Mesodermal cell (in vitro differentiated cells): ENCODE measurements around the gene COL6A2.

Experiments used
- H3K27ac ChIP-seq: 2 replicates; pipeline ENCODE4 v1.7.0; 2013; ENCODE audit warnings: mild to moderate bottlenecking, low read depth, low read length, moderate library complexity; ENCODE audit not compliant: severe bottlenecking
- H3K36me3 ChIP-seq: 2 replicates; pipeline ENCODE4 v1.7.1; 2013; ENCODE audit warnings: mild to moderate bottlenecking, low read length, moderate library complexity; ENCODE audit not compliant: control insufficient read depth, insufficient read depth
- H3K4me1 ChIP-seq: one replicate; pipeline ENCODE4 v1.7.1; 2013; ENCODE audit warnings: mild to moderate bottlenecking, low read length; ENCODE audit not compliant: insufficient read depth, control insufficient read depth, poor library complexity, severe bottlenecking
- H3K4me3 ChIP-seq: 2 replicates; pipeline ENCODE4 v1.7.0; 2013; ENCODE audit warnings: low read length, control low read depth, mild to moderate bottlenecking; ENCODE audit not compliant: insufficient read depth, poor library complexity, severe bottlenecking; ENCODE audit errors: extremely low read depth
- H3K9me3 ChIP-seq: 2 replicates; pipeline ENCODE4 v1.7.1; 2013; ENCODE audit warnings: mild to moderate bottlenecking, low read length, moderate library complexity; ENCODE audit not compliant: control insufficient read depth
- WGBS, 2 experiments: methylation state at CpG; one replicate each; pipeline ENCODE4 v1.1.5; 2013; ENCODE audit warnings: missing lambda C conversion rate in 2 of 2; ENCODE audit not compliant: insufficient coverage in 2 of 2; 5-methylcytosine and 5-hydroxymethylcytosine counted together

COL6A2 gene

GRCh38 chr21:46149205-46149901 is 51.4 kb downstream of the COL6A2 start:
- WGBS, 2 experiments = 90 to 91% methylated on average over 20 to 22 of the region's 22 CpGs
- Histone ChIP-seq H3K4me1 (peaks cover 10% of the 10 kb centered on the region), H3K27ac (no peak overlapping the region), H3K9me3 (no peaks in the 10 kb centered on the region), H3K4me3 (no peak overlapping the region), H3K36me3 (no peaks in the 10 kb centered on the region)

DNA sequence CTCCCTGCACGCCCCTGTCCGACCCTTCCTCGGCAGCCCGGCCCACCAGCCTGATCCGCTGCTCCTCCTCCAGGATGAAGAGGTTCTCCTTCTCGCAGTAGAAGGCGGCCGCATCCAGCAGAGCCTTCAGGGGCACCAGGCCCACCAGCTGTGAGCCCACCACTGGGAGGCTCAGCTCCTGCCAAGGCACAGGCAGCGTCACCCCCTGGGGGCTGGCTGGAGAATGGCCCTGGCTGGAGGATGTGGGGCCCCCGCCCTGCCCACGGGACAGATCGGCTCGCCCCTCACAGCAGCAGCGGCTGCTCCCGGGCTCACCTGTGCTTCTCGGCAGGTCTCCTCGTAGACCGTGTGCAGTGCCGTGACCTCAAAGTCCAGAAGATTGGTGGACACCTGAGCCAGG is 52.2 kb downstream of the COL6A2 start:
- H3K9me3 ChIP-seq = no peaks in the 10 kb centered on the region
- H3K36me3 ChIP-seq = no peaks in the 10 kb centered on the region
- no peak overlapping the region for H3K27ac ChIP-seq
- peaks cover 10% of the 10 kb centered on the region for H3K4me1 ChIP-seq
- WGBS, 2 experiments = 89 to 90% methylated on average over 7 to 19 of the region's 19 CpGs
- H3K4me3 ChIP-seq = no peak overlapping the region

GRCh38 chr21:46150491-46151121 is 52.7 kb downstream of the COL6A2 start:
- Histone ChIP-seq H3K4me3 (no peak overlapping the region), H3K9me3 (no peaks in the 10 kb centered on the region), H3K4me1 (peaks cover 10% of the 10 kb centered on the region), H3K36me3 (no peaks in the 10 kb centered on the region), H3K27ac (no peak overlapping the region)
- 92 to 96% methylated on average over 21 to 23 of the region's 24 CpGs for WGBS, 2 experiments

DNA sequence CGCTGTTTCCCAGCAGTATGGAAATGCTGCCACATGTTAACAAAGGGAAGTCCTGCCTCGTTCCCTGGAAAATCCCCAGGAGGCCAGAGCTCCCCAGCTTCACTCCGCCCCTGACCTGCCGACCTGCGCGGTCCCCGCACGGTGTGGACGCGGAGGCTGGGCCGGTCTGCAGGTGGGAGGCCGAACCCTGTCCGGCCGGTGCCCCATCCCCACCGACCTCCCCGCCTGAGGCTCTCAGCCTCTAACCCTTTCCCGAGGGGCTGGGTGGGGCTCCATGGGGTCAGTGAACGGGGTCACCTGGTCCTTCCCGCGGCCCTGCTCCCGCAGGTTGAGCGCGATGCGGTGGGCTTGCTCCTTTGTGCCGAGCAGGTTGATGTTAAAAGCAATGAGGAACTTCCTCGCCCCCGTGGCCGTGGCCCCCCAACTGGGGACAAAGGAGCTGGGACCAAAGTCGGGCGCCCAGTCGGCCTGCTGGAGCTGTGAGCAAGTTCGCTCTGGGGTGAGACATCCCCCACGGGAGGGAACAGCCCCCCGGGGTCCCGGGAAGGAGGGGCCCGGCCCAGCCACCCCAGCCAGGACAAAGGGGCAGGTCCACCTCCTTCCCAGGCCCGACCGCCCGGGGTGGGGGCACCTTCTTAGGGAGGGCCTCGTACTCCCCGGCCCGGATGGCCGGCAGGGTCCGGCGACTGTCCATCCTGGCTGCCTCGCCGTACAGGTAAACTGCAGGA is 53.5 kb downstream of the COL6A2 start:
- Histone ChIP-seq H3K27ac (no peak overlapping the region), H3K36me3 (no peaks in the 10 kb centered on the region), H3K9me3 (no peaks in the 10 kb centered on the region), H3K4me1 (peaks cover 10% of the 10 kb centered on the region), H3K4me3 (no peak overlapping the region)
- 90 to 92% methylated on average over 36 to 47 of the region's 47 CpGs for WGBS, 2 experiments

GRCh38 chr21:46151989-46152926 is 54.3 kb downstream of the COL6A2 start:
- whole genome bisulfite sequencing, 2 experiments = 93 to 95% methylated on average over 38 to 40 of the region's 45 CpGs
- Histone ChIP-seq H3K4me1 (peaks cover 4% of the 10 kb centered on the region), H3K9me3 (no peaks in the 10 kb centered on the region), H3K36me3 (peaks cover 2% of the 10 kb centered on the region), H3K27ac (no peak overlapping the region), H3K4me3 (no peak overlapping the region)

DNA sequence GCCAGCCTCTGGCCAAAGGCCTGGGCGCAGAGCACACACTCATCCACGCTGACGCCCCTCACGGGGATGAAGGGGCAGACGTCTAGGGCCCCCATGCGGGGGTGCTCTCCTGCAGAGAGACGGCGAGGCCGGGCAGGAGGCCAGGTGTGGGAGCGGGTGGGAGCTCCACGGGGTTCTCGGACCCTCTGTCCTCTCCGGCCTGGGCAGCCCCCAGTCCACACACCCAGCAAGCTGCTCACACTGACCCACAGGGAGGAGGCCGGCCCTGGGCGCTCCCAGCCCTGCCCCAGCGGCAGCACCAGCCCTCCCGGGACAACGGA is 55.0 kb downstream of the COL6A2 start:
- Histone ChIP-seq H3K36me3 (peaks cover 2% of the 10 kb centered on the region), H3K9me3 (no peaks in the 10 kb centered on the region), H3K4me1 (peaks cover 4% of the 10 kb centered on the region), H3K4me3 (no peak overlapping the region), H3K27ac (no peak overlapping the region)
- 71 to 82% methylated on average over 13 to 18 of the region's 18 CpGs for WGBS, 2 experiments

- Histone ChIP-seq H3K4me1 (peaks cover 4% of the 10 kb centered on the region), H3K9me3 (no peaks in the 10 kb centered on the region), H3K27ac (no peak overlapping the region), H3K4me3 (no peak overlapping the region), H3K36me3 (peaks cover 2% of the 10 kb centered on the region)
- WGBS, 2 experiments = 45 to 48% methylated on average over 22 to 27 of the region's 33 CpGs
Observed at GRCh38 chr21:46153247-46154154, 55.6 kb downstream of the COL6A2 start.

DNA sequence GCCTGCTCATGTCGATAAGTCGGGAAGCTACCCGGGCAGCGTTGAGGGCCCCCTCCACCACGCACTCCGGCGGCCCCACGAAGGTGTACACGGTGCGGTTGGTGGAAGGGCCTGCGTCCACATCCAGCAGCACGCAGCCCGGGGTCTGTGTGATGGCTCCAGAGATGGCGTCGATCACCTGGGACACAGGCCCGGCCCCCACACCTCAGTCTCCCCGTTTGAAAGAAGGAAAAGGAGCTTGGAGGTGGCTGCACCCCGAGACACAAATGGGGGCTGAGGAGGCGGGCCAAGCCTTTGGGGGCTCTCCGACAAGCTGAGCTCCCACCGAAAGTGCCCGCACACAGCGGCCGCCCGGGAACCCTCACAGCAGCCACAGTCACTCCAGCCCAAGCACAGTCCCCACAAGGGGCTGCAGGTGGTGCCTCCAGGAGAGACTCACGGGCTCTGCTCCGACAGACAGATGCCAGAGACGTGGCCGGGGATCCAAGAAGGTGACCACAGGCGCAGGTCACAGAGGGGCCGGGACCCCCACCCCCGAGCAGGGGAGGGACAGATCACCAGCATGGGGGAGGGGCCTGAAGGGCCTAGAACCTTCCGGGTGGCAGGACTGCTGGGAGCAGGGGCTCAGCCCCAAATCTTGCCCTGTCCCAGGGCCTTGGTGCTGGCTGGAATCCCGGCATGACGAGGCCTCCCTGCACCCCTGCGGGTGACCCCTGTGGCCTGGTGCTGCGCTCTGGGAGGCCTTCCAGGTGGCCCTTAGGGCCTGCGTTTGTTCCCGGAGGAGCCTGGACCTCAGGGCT is 56.4 kb downstream of the COL6A2 start:
- Histone ChIP-seq H3K9me3 (no peaks in the 10 kb centered on the region), H3K36me3 (peaks cover 2% of the 10 kb centered on the region), H3K4me3 (no peak overlapping the region), H3K27ac (no peak overlapping the region), H3K4me1 (peaks cover 4% of the 10 kb centered on the region)
- WGBS, 2 experiments = 90 to 92% methylated on average over 39 of the region's 39 CpGs

DNA sequence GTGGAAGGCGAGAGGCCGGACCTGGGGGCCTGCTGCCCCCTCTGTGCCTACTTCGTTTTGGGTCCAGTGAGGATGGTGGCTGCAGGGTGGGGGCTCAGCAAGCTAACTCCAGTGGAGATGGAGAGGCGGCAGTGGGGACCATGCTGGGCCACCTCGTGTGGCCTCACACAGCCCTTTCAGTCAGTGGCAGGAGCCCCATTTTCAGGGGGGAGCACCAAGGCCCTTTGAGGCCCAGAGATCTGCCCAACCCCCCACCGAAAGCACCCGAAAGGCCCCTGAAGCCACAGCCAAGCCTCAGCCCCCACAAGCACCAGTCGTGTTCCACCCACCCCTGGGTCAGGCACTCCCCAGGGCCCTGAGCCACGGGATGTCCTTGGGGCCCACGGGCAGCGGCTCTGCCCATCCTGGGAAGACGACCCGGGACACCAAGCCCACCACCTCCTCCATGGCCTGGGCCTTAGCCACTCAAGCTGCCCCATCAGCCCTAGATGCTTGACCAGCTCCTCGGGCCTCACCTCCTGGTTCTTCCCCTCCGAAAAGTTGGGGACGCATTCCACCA is 57.1 kb downstream of the COL6A2 start:
- WGBS, 2 experiments = 94 to 98% methylated on average over 14 to 16 of the region's 16 CpGs
- Histone ChIP-seq H3K4me3 (no peak overlapping the region), H3K9me3 (no peaks in the 10 kb centered on the region), H3K27ac (no peak overlapping the region), H3K36me3 (peaks cover 9% of the 10 kb centered on the region), H3K4me1 (peaks cover 4% of the 10 kb centered on the region)
